Natural killer cell (primary cell): ENCODE data around the gene FMNL1. TPM values are rescaled to one million over a fixed set of nuclear protein-coding genes. Genes with fewer than 3 reads are reported as not detected.
A peak's percentile ranks its signal among the peaks of the same experiment; 100 is the strongest.

ENCODE experiments used
- ATAC-seq, 3 donors: fragments of 150-1000 bp in 2 of 3; fragments of 200-7000 bp in 1 of 3; cut with Tn5 transposase; 1 replicate in 1 of 3; 2 replicates in 2 of 3; pipeline ENCODE4 v1.10.0; 2021; ENCODE audit warnings: mild to moderate bottlenecking in 2 of 3, moderate library complexity in 2 of 3
- DNase-seq, 2 donors: peaks; one replicate each; pipeline versions ENCODE4 v3.0.0 to v3.0.0-alpha.2; 2013 to 2021; ENCODE audit warnings: mixed read lengths in 1 of 2
- H3K27ac ChIP-seq: one replicate; pipeline ENCODE4 v1.5.1; 2013; ENCODE audit warnings: mild to moderate bottlenecking, low read length
- H3K27me3 ChIP-seq: one replicate; pipeline ENCODE4 v1.6.1; 2013; ENCODE audit warnings: low read length; ENCODE audit not compliant: control insufficient read depth, insufficient read depth
- H3K36me3 ChIP-seq: one replicate; pipeline ENCODE4 v1.6.1; 2013; ENCODE audit warnings: low read length; ENCODE audit not compliant: control insufficient read depth, insufficient read depth
- H3K4me1 ChIP-seq: one replicate; pipeline ENCODE4 v1.6.1; 2013; ENCODE audit warnings: low read length; ENCODE audit not compliant: control insufficient read depth, insufficient read depth
- H3K4me3 ChIP-seq: one replicate; pipeline ENCODE4 v1.5.1; 2013; ENCODE audit warnings: low read length
- H3K9me3 ChIP-seq: one replicate; pipeline ENCODE4 v1.6.1; 2013; ENCODE audit warnings: low read length; ENCODE audit not compliant: control insufficient read depth, insufficient read depth
- H3K27ac Mint-ChIP-seq, 2 donors: one replicate each; pipeline ENCODE4 v1.8.0; 2022; ENCODE audit warnings: mild to moderate bottlenecking in 2 of 2, mixed read lengths in 2 of 2, moderate library complexity in 1 of 2
- H3K27me3 Mint-ChIP-seq, 2 donors: one replicate each; pipeline ENCODE4 v1.8.0; 2022; ENCODE audit warnings: low read depth in 2 of 2, mixed read lengths in 2 of 2
- H3K36me3 Mint-ChIP-seq: one replicate; pipeline ENCODE4 v1.8.0; 2022; ENCODE audit warnings: mixed read lengths
- H3K4me1 Mint-ChIP-seq, 2 donors: one replicate each; pipeline ENCODE4 v1.8.0; 2022; ENCODE audit warnings: mixed read lengths in 2 of 2
- H3K4me3 Mint-ChIP-seq: one replicate; pipeline ENCODE4 v1.8.0; 2022; ENCODE audit warnings: mild to moderate bottlenecking, moderate library complexity, mixed read lengths
- H3K9me3 Mint-ChIP-seq, 2 donors: one replicate each; pipeline ENCODE4 v1.8.0; 2022; ENCODE audit warnings: mixed read lengths in 2 of 2
- CTCF ChIP-seq: fragments of 200-600 bp; IDR thresholded peaks from one replicate; pipeline ENCODE4 v1.8.0; 2022; ENCODE audit warnings: antibody characterized with exemption
- WGBS: methylation state at CpG from one replicate; pipeline ENCODE4 v1.1.7; 2013; ENCODE audit warnings: missing lambda C conversion rate; ENCODE audit not compliant: insufficient coverage; 5-methylcytosine and 5-hydroxymethylcytosine counted together
- intact Hi-C: fragments of 100-400 bp; cut with micrococcal nuclease; formaldehyde crosslinking; loops from one replicate; pipeline ENCODE4 v1.14.2; 2022
- total RNA-seq, 4 donors: library from RNA; stranded (reverse); fragments of 120-200 nt in 1 of 4; gene quantifications; one replicate each; pipeline versions ENCODE4 v1.2.3 to v1.2.4, GENCODE V29; 2013 to 2022

FMNL1 gene
- total RNA-seq, 3 donors from 2014 or later (not counting 1 experiment from before 2014, with no cell fraction given): 741 to 836 (median 752) TPM

- Mint-ChIP-seq H3K36me3 (no peaks in the 10 kb centered on the region), H3K27ac (peak overlapping the region; percentile 99), H3K27me3 (no peaks in the 10 kb centered on the region), H3K4me1 (peaks cover 73 to 76% of the 10 kb centered on the region in 2 donors), H3K4me3 (peak overlapping the region; percentile 98), H3K9me3 (no peaks in the 10 kb centered on the region)
- intact Hi-C loops: loop anchor here (10.0 kb wide), 1 partner anchor 1858 kb away; no protein-coding TSS in a partner anchor
- Histone ChIP-seq H3K36me3 (no peaks in the 10 kb centered on the region), H3K27me3 (no peaks in the 10 kb centered on the region), H3K27ac (peak overlapping the region; percentile 94), H3K9me3 (no peaks in the 10 kb centered on the region), H3K4me1 (peaks cover 73% of the 10 kb centered on the region), H3K4me3 (peak overlapping the region; percentile 92)
- 0% methylated on average over 32 of the region's 33 CpGs for WGBS
- ATAC-seq (no peak), DNase-seq (peak; percentile 31 to 73)
- TF ChIP-seq CTCF: no peak
Measured at GRCh38 chr17:45222289-45222995, 757 bp downstream of the FMNL1 start.

- Mint-ChIP-seq H3K4me3 (peak overlapping the region; percentile 98), H3K27ac (peak overlapping the region; percentile 99), H3K36me3 (no peaks in the 10 kb centered on the region), H3K4me1 (peaks cover 74 to 82% of the 10 kb centered on the region in 2 donors), H3K9me3 (no peaks in the 10 kb centered on the region), H3K27me3 (no peaks in the 10 kb centered on the region)
- Histone ChIP-seq H3K36me3 (no peaks in the 10 kb centered on the region), H3K9me3 (no peaks in the 10 kb centered on the region), H3K27ac (peak overlapping the region; percentile 94), H3K4me3 (peak overlapping the region; percentile 92), H3K27me3 (no peaks in the 10 kb centered on the region), H3K4me1 (peaks cover 80% of the 10 kb centered on the region)
- intact Hi-C loops: loop anchor here (10.0 kb wide), 1 partner anchor 1858 kb away; no protein-coding TSS in a partner anchor
- DNase-seq (peak in 1 of 2 donors; percentile 36), ATAC-seq (no peak)
- no peak for TF ChIP-seq CTCF
- under 1% methylated on average over 7 of the region's 8 CpGs for WGBS
Measured at GRCh38 chr17:45222996-45223538, 1.4 kb downstream of the FMNL1 start.

GRCh38 chr17:45223539-45224528, 2.1 kb downstream of the FMNL1 start:
- Mint-ChIP-seq H3K36me3 (no peaks in the 10 kb centered on the region), H3K4me3 (peak overlapping the region; percentile 98), H3K4me1 (peaks cover 79 to 88% of the 10 kb centered on the region in 2 donors), H3K27ac (peak overlapping the region; percentile 99), H3K27me3 (no peaks in the 10 kb centered on the region), H3K9me3 (no peaks in the 10 kb centered on the region)
- Histone ChIP-seq H3K27ac (peak overlapping the region; percentile 94), H3K4me1 (peaks cover 84% of the 10 kb centered on the region), H3K36me3 (no peaks in the 10 kb centered on the region), H3K4me3 (peak overlapping the region; percentile 92), H3K27me3 (no peaks in the 10 kb centered on the region), H3K9me3 (no peaks in the 10 kb centered on the region)
- WGBS: 4% methylated on average over 11 of the region's 12 CpGs
- intact Hi-C loops: loop anchor here (10.0 kb wide), 1 partner anchor 1859 kb away; no protein-coding TSS in a partner anchor
- peak; percentile 34 to 50 (median 36) for ATAC-seq
- TF ChIP-seq CTCF: no peak
- DNase-seq: peak; percentile 68 to 82
